K562 (cell line): ENCODE results near the gene WASHC4. TPM values are rescaled to one million over a fixed set of nuclear protein-coding genes. Genes with fewer than 3 reads are reported as not detected.

Experiments used
- DDX20 ChIP-seq: fragments of 450-650 bp; IDR thresholded peaks from 2 replicates; pipeline ENCODE4 v1.6.1; 2016; ENCODE audit warnings: missing genetic modification characterization, low read depth, mild to moderate bottlenecking, missing compliant biosample characterization, moderate library complexity
- HDAC3 ChIP-seq: fragments of 450-650 bp; IDR thresholded peaks from 2 replicates; pipeline ENCODE4 v1.6.1; 2018; ENCODE audit warnings: borderline replicate concordance, mild to moderate bottlenecking, moderate library complexity; ENCODE audit not compliant: partially characterized antibody
- ILF3 ChIP-seq: fragments of 450-650 bp; IDR thresholded peaks from 2 replicates; pipeline ENCODE4 v1.6.1; 2018; ENCODE audit warnings: antibody characterized with exemption, mild to moderate bottlenecking, moderate library complexity, borderline replicate concordance
- KDM5B ChIP-seq: fragments of 200-600 bp; sonication (generic); IDR thresholded peaks from 2 replicates; pipeline ENCODE4 v1.6.1; 2012; ENCODE audit warnings: low read depth, mild to moderate bottlenecking, moderate library complexity, low read length, control low read depth, inconsistent platforms; ENCODE audit not compliant: insufficient replicate concordance
- NR4A1 ChIP-seq, 2 experiments: fragments of 250-450 bp in 1 of 2; fragments of 450-650 bp in 1 of 2; sonication (Bioruptor Pico) in 1 of 2; IDR thresholded peaks; 2 replicates each; pipeline versions ENCODE4 v1.4.0 to v1.6.1; 2016 to 2020; ENCODE audit warnings: mild to moderate bottlenecking in 2 of 2, missing compliant biosample characterization in 1 of 2, missing genetic modification characterization in 1 of 2, moderate library complexity in 1 of 2
- PBX2 ChIP-seq, 2 experiments: IDR thresholded peaks in 1 of 2; conservative IDR thresholded peaks in 1 of 2; 2 replicates each; pipeline ENCODE4 v1.6.1; 2016; ENCODE audit warnings: low read depth in 2 of 2, mild to moderate bottlenecking in 1 of 2, missing compliant biosample characterization in 1 of 2, missing genetic modification characterization in 1 of 2, moderate library complexity in 1 of 2
- ZBTB40 ChIP-seq, 2 experiments: fragments of 450-650 bp in 1 of 2; sonication (generic) in 1 of 2; formaldehyde crosslinking in 1 of 2; IDR thresholded peaks; 2 replicates each; pipeline versions ENCODE4 v1.7.1 to v1.9.0; 2016 to 2022; ENCODE audit warnings: inconsistent platforms in 1 of 2, mild to moderate bottlenecking in 1 of 2, missing genetic modification reagents in 1 of 2
- ZNF384 ChIP-seq: IDR thresholded peaks from 2 replicates; pipeline ENCODE4 v1.6.1; 2012; ENCODE audit warnings: low read depth, low read length, improper control_type of control experiment
- ZNF512 ChIP-seq: IDR thresholded peaks from 2 replicates; pipeline ENCODE4 v1.6.1; 2016; ENCODE audit warnings: missing genetic modification characterization, missing compliant biosample characterization
- ZNF778 ChIP-seq: fragments of 450-650 bp; formaldehyde crosslinking; IDR thresholded peaks from 2 replicates; pipeline ENCODE4 v1.4.0; 2020; ENCODE audit warnings: mild to moderate bottlenecking, moderate library complexity
- polyA plus RNA-seq, 8 experiments: library from polyadenylated mRNA; depleted of rRNA in 4 of 8; stranded (reverse) in 5 of 8; unstranded in 3 of 8; fragments of >200 nt; fragmentation: Nextera tagmentation in 2 of 8; fragmentation: Illumina TruSeq in 1 of 8; extraction: Ambion mirVana in 2 of 8; extraction: Trizol in 1 of 8; gene quantifications; 2 replicates each; pipeline versions ENCODE4 v1.2.1 to v1.2.3, GENCODE V29; 2011 to 2014; ENCODE audit warnings: inconsistent platforms in 1 of 8, missing spikeins in 1 of 8
- total RNA-seq, 7 experiments: library from RNA; depleted of rRNA in 6 of 7; stranded (reverse); fragments of >200 nt in 6 of 7; fragmentation: Illumina TruSeq in 2 of 7; extraction: Trizol in 2 of 7; gene quantifications; 2 replicates each; pipeline versions ENCODE4 v1.2.1 to v1.2.3, GENCODE V29; 2011 to 2021; ENCODE audit warnings: low replicate concordance in 1 of 7

Gene WASHC4
- total and polyA plus RNA-seq, 9 of the 15 experiments (the other 6 are each of a cell fraction or from before 2014, with no cell fraction given), result 12.5 to 38.5 (median 21.3) TPM

- TF ChIP-seq ZBTB40 (IDR thresholded peaks at IDR 0.05) (peak; percentile 27; the same call in 1 of the 2 replicates), ZBTB40 (CRISPR knock-in tag; IDR thresholded peaks at IDR 0.05) (no peak), DDX20 (tag) (no peak), KDM5B (peak; percentile 37), HDAC3 (no peak), ILF3 (no peak), ZNF512 (tag) (no peak), ZNF384 (peak; percentile 49), NR4A1 (CRISPR knock-in tag; IDR thresholded peaks at IDR 0.05) (no peak), NR4A1 (tag; IDR thresholded peaks at IDR 0.05) (no peak), ZNF778 (CRISPR knock-in tag) (no peak), PBX2 (CRISPR knock-in tag; IDR thresholded peaks at IDR 0.05; ENCODE audit: low read depth) (no peak), PBX2 (tag; conservative IDR thresholded peaks at IDR 0.05; ENCODE audit: low read depth) (0 out of 2 replicates have a peak, but pooled peaks have one; percentile 25)
These were observed 2.1 kb downstream of the WASHC4 start (continued) for GRCh38 chr12:105109465-105110212.
